Urinary bladder (tissue), 2 donors: Measurements from ENCODE around the gene PCDHB5. TPM values are rescaled to one million over a fixed set of nuclear protein-coding genes. Genes with fewer than 3 reads are reported as not detected.

ENCODE experiments used
- polyA plus RNA-seq: library from polyadenylated mRNA; stranded (reverse); fragments of 200-250 nt; gene quantifications from one replicate; pipeline ENCODE4 v1.2.3, GENCODE V29; 2013
- total RNA-seq: library from RNA; depleted of rRNA; stranded (reverse); fragments of >200 nt; gene quantifications from one replicate; pipeline ENCODE4 v1.2.3, GENCODE V29; 2014
- donor health status: healthy.

PCDHB5 gene
- total and polyA plus RNA-seq, 2 donors = 7.0 to 9.0 TPM

Other genes starting within 250 kb of the PCDHB5 start
- gene PCDHAC1, start 208.9 kb upstream of the PCDHB5 start, total RNA-seq = 1.5 TPM
- 0.13 TPM for gene PCDHAC1, start 208.9 kb upstream of the PCDHB5 start, polyA plus RNA-seq
- 3.0 TPM for gene PCDHAC2, start 168.7 kb upstream of the PCDHB5 start, total RNA-seq
- 0.67 TPM for gene PCDHAC2, start 168.7 kb upstream of the PCDHB5 start, polyA plus RNA-seq
- 0.16 TPM for gene PCDHB1, start 83.8 kb upstream of the PCDHB5 start, total RNA-seq
- 0.01 TPM for gene PCDHB1, start 83.8 kb upstream of the PCDHB5 start, polyA plus RNA-seq
- 3.4 TPM for gene PCDHB2, start 40.6 kb upstream of the PCDHB5 start, total RNA-seq
- 3.4 TPM for gene PCDHB2, start 40.6 kb upstream of the PCDHB5 start, polyA plus RNA-seq
- 4.6 TPM for gene PCDHB3, start 34.7 kb upstream of the PCDHB5 start, total RNA-seq
- 1.3 TPM for gene PCDHB3, start 34.7 kb upstream of the PCDHB5 start, polyA plus RNA-seq
- gene PCDHB4, start 13.4 kb upstream of the PCDHB5 start, total RNA-seq = 3.8 TPM
- gene PCDHB4, start 13.4 kb upstream of the PCDHB5 start, polyA plus RNA-seq = 6.2 TPM
- 1.1 TPM for gene PCDHB6, start 14.9 kb downstream of the PCDHB5 start, total RNA-seq
- gene PCDHB6, start 14.9 kb downstream of the PCDHB5 start, polyA plus RNA-seq = 1.1 TPM
- 3.2 TPM for gene PCDHB7, start 37.4 kb downstream of the PCDHB5 start, total RNA-seq
- 2.6 TPM for gene PCDHB7, start 37.4 kb downstream of the PCDHB5 start, polyA plus RNA-seq
- gene PCDHB8, start 42.6 kb downstream of the PCDHB5 start, total RNA-seq = 1.6 TPM
- 1.0 TPM for gene PCDHB8, start 42.6 kb downstream of the PCDHB5 start, polyA plus RNA-seq
- 3.3 TPM for gene PCDHB16, start 47.2 kb downstream of the PCDHB5 start, total RNA-seq
- gene PCDHB16, start 47.2 kb downstream of the PCDHB5 start, polyA plus RNA-seq = 2.4 TPM
- 2.4 TPM for gene PCDHB9, start 52.0 kb downstream of the PCDHB5 start, total RNA-seq
- 1.2 TPM for gene PCDHB9, start 52.0 kb downstream of the PCDHB5 start, polyA plus RNA-seq
- gene PCDHB10, start 57.1 kb downstream of the PCDHB5 start, total RNA-seq = 5.0 TPM
- 5.1 TPM for gene PCDHB10, start 57.1 kb downstream of the PCDHB5 start, polyA plus RNA-seq
- gene PCDHB11, start 64.4 kb downstream of the PCDHB5 start, total RNA-seq = 7.3 TPM
- 2.8 TPM for gene PCDHB11, start 64.4 kb downstream of the PCDHB5 start, polyA plus RNA-seq
- 6.9 TPM for gene PCDHB12, start 73.5 kb downstream of the PCDHB5 start, total RNA-seq
- 3.4 TPM for gene PCDHB12, start 73.5 kb downstream of the PCDHB5 start, polyA plus RNA-seq
- gene PCDHB13, start 78.7 kb downstream of the PCDHB5 start, total RNA-seq = 5.9 TPM
- 2.5 TPM for gene PCDHB13, start 78.7 kb downstream of the PCDHB5 start, polyA plus RNA-seq
- gene PCDHB14, start 88.1 kb downstream of the PCDHB5 start, total RNA-seq = 10.1 TPM
- 8.2 TPM for gene PCDHB14, start 88.1 kb downstream of the PCDHB5 start, polyA plus RNA-seq
- gene PCDHB15, start 110.2 kb downstream of the PCDHB5 start, total RNA-seq = 7.8 TPM
- 7.3 TPM for gene PCDHB15, start 110.2 kb downstream of the PCDHB5 start, polyA plus RNA-seq
- 0.69 TPM for gene SLC25A2, start 168.8 kb downstream of the PCDHB5 start, total RNA-seq
- not detected for gene SLC25A2, start 168.8 kb downstream of the PCDHB5 start, polyA plus RNA-seq
- gene TAF7, start 185.6 kb downstream of the PCDHB5 start, total RNA-seq = 85.9 TPM
- gene TAF7, start 185.6 kb downstream of the PCDHB5 start, polyA plus RNA-seq = 100 TPM
- 1.2 TPM for gene PCDHGA1, start 195.3 kb downstream of the PCDHB5 start, total RNA-seq
- gene PCDHGA1, start 195.3 kb downstream of the PCDHB5 start, polyA plus RNA-seq = 1.2 TPM
- gene PCDHGA2, start 203.6 kb downstream of the PCDHB5 start, total RNA-seq = 5.7 TPM
- 4.1 TPM for gene PCDHGA2, start 203.6 kb downstream of the PCDHB5 start, polyA plus RNA-seq
- gene PCDHGA3, start 208.6 kb downstream of the PCDHB5 start, total RNA-seq = 4.6 TPM
- 1.6 TPM for gene PCDHGA3, start 208.6 kb downstream of the PCDHB5 start, polyA plus RNA-seq
- 5.7 TPM for gene PCDHGB1, start 214.9 kb downstream of the PCDHB5 start, total RNA-seq
- gene PCDHGB1, start 214.9 kb downstream of the PCDHB5 start, polyA plus RNA-seq = 0.47 TPM
- gene PCDHGA4, start 219.8 kb downstream of the PCDHB5 start, total RNA-seq = 5.8 TPM
- 2.2 TPM for gene PCDHGA4, start 219.8 kb downstream of the PCDHB5 start, polyA plus RNA-seq
- 7.9 TPM for gene PCDHGB2, start 224.8 kb downstream of the PCDHB5 start, total RNA-seq
- 2.2 TPM for gene PCDHGB2, start 224.8 kb downstream of the PCDHB5 start, polyA plus RNA-seq
- 7.0 TPM for gene PCDHGA5, start 229.0 kb downstream of the PCDHB5 start, total RNA-seq
- 2.6 TPM for gene PCDHGA5, start 229.0 kb downstream of the PCDHB5 start, polyA plus RNA-seq
- 7.3 TPM for gene PCDHGB3, start 235.0 kb downstream of the PCDHB5 start, total RNA-seq
- gene PCDHGB3, start 235.0 kb downstream of the PCDHB5 start, polyA plus RNA-seq = 1.4 TPM
- gene PCDHGA6, start 238.7 kb downstream of the PCDHB5 start, total RNA-seq = 9.6 TPM
- 3.7 TPM for gene PCDHGA6, start 238.7 kb downstream of the PCDHB5 start, polyA plus RNA-seq
- gene PCDHGA7, start 247.5 kb downstream of the PCDHB5 start, total RNA-seq = 6.9 TPM
- 1.9 TPM for gene PCDHGA7, start 247.5 kb downstream of the PCDHB5 start, polyA plus RNA-seq